Measurements from ENCODE around the gene RALB. TPM values are rescaled to one million over a fixed set of nuclear protein-coding genes. Genes with fewer than 3 reads are reported as not detected.

The RALB gene
- polyA plus RNA-seq, 1 experiment: 69.6 TPM

- Histone ChIP-seq H3K27ac (ENCODE audit: low read depth, low read length) (no peak overlapping the region), H3K9me3 (ENCODE audit: control insufficient read depth, insufficient read depth, low read length) (no peaks in the 10 kb centered on the region), H3K4me3 (ENCODE audit: low read depth, low read length) (no peak overlapping the region), H3K27me3 (ENCODE audit: control insufficient read depth, insufficient read depth, low read length) (peaks cover 27% of the 10 kb centered on the region)
- no peak for DNase-seq (ENCODE audit: low read depth, low spot score)
- ChIA-PET POLR2A (no interaction called here), CTCF (no interaction called here)
- TF ChIP-seq, protein P1, sequence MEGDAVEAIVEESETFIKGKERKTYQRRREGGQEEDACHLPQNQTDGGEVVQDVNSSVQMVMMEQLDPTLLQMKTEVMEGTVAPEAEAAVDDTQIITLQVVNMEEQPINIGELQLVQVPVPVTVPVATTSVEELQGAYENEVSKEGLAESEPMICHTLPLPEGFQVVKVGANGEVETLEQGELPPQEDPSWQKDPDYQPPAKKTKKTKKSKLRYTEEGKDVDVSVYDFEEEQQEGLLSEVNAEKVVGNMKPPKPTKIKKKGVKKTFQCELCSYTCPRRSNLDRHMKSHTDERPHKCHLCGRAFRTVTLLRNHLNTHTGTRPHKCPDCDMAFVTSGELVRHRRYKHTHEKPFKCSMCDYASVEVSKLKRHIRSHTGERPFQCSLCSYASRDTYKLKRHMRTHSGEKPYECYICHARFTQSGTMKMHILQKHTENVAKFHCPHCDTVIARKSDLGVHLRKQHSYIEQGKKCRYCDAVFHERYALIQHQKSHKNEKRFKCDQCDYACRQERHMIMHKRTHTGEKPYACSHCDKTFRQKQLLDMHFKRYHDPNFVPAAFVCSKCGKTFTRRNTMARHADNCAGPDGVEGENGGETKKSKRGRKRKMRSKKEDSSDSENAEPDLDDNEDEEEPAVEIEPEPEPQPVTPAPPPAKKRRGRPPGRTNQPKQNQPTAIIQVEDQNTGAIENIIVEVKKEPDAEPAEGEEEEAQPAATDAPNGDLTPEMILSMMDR (IDR thresholded peaks at IDR 0.05; ENCODE audit: low read depth, low read length): no peak
Measured at GRCh38 chr2:120326066-120326465, 73.4 kb downstream of the RALB start.

GRCh38 chr2:120330946-120331822 lies 78.5 kb downstream of the RALB start:
- Histone ChIP-seq H3K27ac (ENCODE audit: low read depth, low read length) (no peak overlapping the region), H3K4me3 (ENCODE audit: low read depth, low read length) (no peak overlapping the region), H3K27me3 (ENCODE audit: control insufficient read depth, insufficient read depth, low read length) (peaks cover 22% of the 10 kb centered on the region), H3K9me3 (ENCODE audit: control insufficient read depth, insufficient read depth, low read length) (no peaks in the 10 kb centered on the region)
- no peak for DNase-seq (ENCODE audit: low read depth, low spot score)
- POLR2A ChIA-PET: no interaction called here
- TF ChIP-seq, protein P1 (IDR thresholded peaks at IDR 0.05; ENCODE audit: low read depth, low read length): no peak
- CTCF ChIA-PET: interaction anchor here (1.6 kb wide), 1 partner anchor 18 kb away, joined by 5 read pairs; no protein-coding TSS in a partner anchor

GRCh38 chr2:120331903-120332302 lies 79.3 kb downstream of the RALB start:
- H3K27ac ChIP-seq (ENCODE audit: low read depth, low read length): no peak overlapping the region
- DNase-seq (ENCODE audit: low read depth, low spot score): no peak
- ChIA-PET CTCF (interaction anchor here (0.9 to 1.6 kb wide), 2 partner anchors 19 to 349 kb away, joined by 3 to 5 read pairs; no protein-coding TSS in a partner anchor), POLR2A (interaction anchor here (0.6 kb wide), 1 partner anchor 11 kb away, joined by 5 read pairs; no protein-coding TSS in a partner anchor)
- H3K27me3 ChIP-seq (ENCODE audit: control insufficient read depth, insufficient read depth, low read length): peaks cover 20% of the 10 kb centered on the region
- no peaks in the 10 kb centered on the region for H3K9me3 ChIP-seq (ENCODE audit: control insufficient read depth, insufficient read depth, low read length)
- no peak overlapping the region for H3K4me3 ChIP-seq (ENCODE audit: low read depth, low read length)
- TF ChIP-seq, protein P1 (IDR thresholded peaks at IDR 0.05; ENCODE audit: low read depth, low read length): no peak

GRCh38 chr2:120332384-120332783 lies 79.7 kb downstream of the RALB start:
- H3K27me3 ChIP-seq (ENCODE audit: control insufficient read depth, insufficient read depth, low read length): peaks cover 23% of the 10 kb centered on the region
- TF ChIP-seq, protein P1 (IDR thresholded peaks at IDR 0.05; ENCODE audit: low read depth, low read length): no peak
- H3K9me3 ChIP-seq (ENCODE audit: control insufficient read depth, insufficient read depth, low read length): no peaks in the 10 kb centered on the region
- H3K27ac ChIP-seq (ENCODE audit: low read depth, low read length): no peak overlapping the region
- CTCF ChIA-PET: interaction anchor here (0.9 to 1.6 kb wide), 2 partner anchors 19 to 348 kb away, joined by 3 to 5 read pairs; no protein-coding TSS in a partner anchor
- no peak overlapping the region for H3K4me3 ChIP-seq (ENCODE audit: low read depth, low read length)
- POLR2A ChIA-PET: interaction anchor here (0.6 kb wide), 1 partner anchor 12 kb away, joined by 5 read pairs; no protein-coding TSS in a partner anchor
- no peak for DNase-seq (ENCODE audit: low read depth, low spot score)

GRCh38 chr2:120334068-120334467 lies 81.4 kb downstream of the RALB start:
- no peak overlapping the region for H3K27ac ChIP-seq (ENCODE audit: low read depth, low read length)
- H3K4me3 ChIP-seq (ENCODE audit: low read depth, low read length): no peak overlapping the region
- H3K27me3 ChIP-seq (ENCODE audit: control insufficient read depth, insufficient read depth, low read length): peaks cover 27% of the 10 kb centered on the region
- TF ChIP-seq, protein P1 (IDR thresholded peaks at IDR 0.05; ENCODE audit: low read depth, low read length): no peak
- H3K9me3 ChIP-seq (ENCODE audit: control insufficient read depth, insufficient read depth, low read length): no peaks in the 10 kb centered on the region
- CTCF ChIA-PET: interaction anchor here (0.9 to 1.2 kb wide), 3 partner anchors 21 to 347 kb away, joined by 3 to 4 read pairs (median 3); no protein-coding TSS in a partner anchor
- no peak for DNase-seq (ENCODE audit: low read depth, low spot score)
- POLR2A ChIA-PET: no interaction called here

Data from AG04450 (cell line).